A673 (cell line): ENCODE measurements around the gene FOXO3.

ENCODE experiments used
- CTCF ChIP-seq: fragments of 300-800, 200-600 bp; sonication (generic); conservative IDR thresholded peaks from 2 replicates; pipeline ENCODE4 v1.5.1; 2017; ENCODE audit warnings: low read depth, mild to moderate bottlenecking, antibody characterized with exemption, low read length, moderate library complexity, mixed read lengths
- EZH2 ChIP-seq: fragments of 200-600 bp; sonication (generic); IDR thresholded peaks from 2 replicates; pipeline ENCODE4 v1.6.1; 2017; ENCODE audit warnings: borderline replicate concordance, low read depth, mild to moderate bottlenecking, mixed read lengths, antibody characterized with exemption, low read length; ENCODE audit not compliant: poor library complexity, severe bottlenecking

GRCh38 chr6:108627692-108628550, 67.2 kb downstream of the FOXO3 start:
- TF ChIP-seq CTCF (no peak), EZH2 (no peak)
